HepG2 (cell line): ENCODE measurements around the gene STK17A. TPM values are rescaled to one million over a fixed set of nuclear protein-coding genes. Genes with fewer than 3 reads are reported as not detected.
A peak's percentile ranks its signal among the peaks of the same experiment; 100 is the strongest.

Source experiments
- ARNT ChIP-seq: fragments of 450-650 bp; IDR thresholded peaks from 2 replicates; pipeline ENCODE4 v1.6.1; 2017
- CBFB ChIP-seq: sonication (generic); formaldehyde crosslinking; IDR thresholded peaks from 2 replicates; pipeline ENCODE4 v1.4.0; 2020; ENCODE audit warnings: missing genetic modification reagents
- CHD4 ChIP-seq: fragments of 200-600 bp; sonication (generic); IDR thresholded peaks from 2 replicates; pipeline ENCODE4 v1.7.0; 2017; ENCODE audit warnings: mild to moderate bottlenecking, low read length, borderline replicate concordance
- FOXJ3 ChIP-seq: sonication (generic); formaldehyde crosslinking; IDR thresholded peaks from 2 replicates; pipeline ENCODE4 v1.4.0; 2020; ENCODE audit warnings: missing genetic modification reagents, mild to moderate bottlenecking, borderline replicate concordance
- GLI4 ChIP-seq: sonication (generic); formaldehyde crosslinking; IDR thresholded peaks from 2 replicates; pipeline ENCODE4 v1.5.1; 2020; ENCODE audit warnings: missing genetic modification reagents, mild to moderate bottlenecking, moderate library complexity, borderline replicate concordance
- HNRNPL ChIP-seq: fragments of 200-400 bp; formaldehyde crosslinking; IDR thresholded peaks from 2 replicates; pipeline ENCODE4 v1.6.1; 2017; ENCODE audit warnings: mild to moderate bottlenecking, low read depth, low read length
- KLF16 ChIP-seq, 2 experiments: sonication (generic) in 1 of 2; formaldehyde crosslinking in 1 of 2; IDR thresholded peaks; 2 replicates each; pipeline versions ENCODE4 v1.6.1 to v1.8.0; 2016 to 2023; ENCODE audit warnings: missing genetic modification reagents in 2 of 2, missing compliant biosample characterization in 1 of 2
- NFYB ChIP-seq: sonication (generic); formaldehyde crosslinking; IDR thresholded peaks from 2 replicates; pipeline ENCODE4 v1.4.0; 2020; ENCODE audit warnings: missing genetic modification reagents
- TBX3 ChIP-seq: fragments of 450-650 bp; IDR thresholded peaks from 2 replicates; pipeline ENCODE4 v1.6.1; 2017; ENCODE audit warnings: antibody characterized with exemption, mild to moderate bottlenecking, inconsistent platforms, borderline replicate concordance
- TEAD3 ChIP-seq: optimal IDR thresholded peaks from 2 replicates; pipeline ENCODE3; 2016; ENCODE audit warnings: borderline replicate concordance
- ZBTB21 ChIP-seq: sonication (generic); formaldehyde crosslinking; IDR thresholded peaks from 2 replicates; pipeline ENCODE4 v1.4.0; 2020; ENCODE audit warnings: missing genetic modification reagents
- ZMAT3 ChIP-seq: sonication (generic); formaldehyde crosslinking; conservative IDR thresholded peaks from 2 replicates; pipeline ENCODE4 v1.7.0; 2021; ENCODE audit warnings: missing genetic modification reagents
- ZNF264 ChIP-seq: sonication (generic); formaldehyde crosslinking; IDR thresholded peaks from 2 replicates; pipeline ENCODE4 v1.4.0; 2020; ENCODE audit warnings: missing genetic modification reagents
- ZNF362 ChIP-seq: sonication (generic); formaldehyde crosslinking; IDR thresholded peaks from 2 replicates; pipeline ENCODE4 v1.4.0; 2020; ENCODE audit warnings: missing genetic modification reagents, mild to moderate bottlenecking, borderline replicate concordance
- ZNF446 ChIP-seq: sonication (generic); formaldehyde crosslinking; IDR thresholded peaks from 2 replicates; pipeline ENCODE4 v1.5.0; 2020; ENCODE audit warnings: mild to moderate bottlenecking, missing genetic modification reagents
- ZNF644 ChIP-seq: IDR thresholded peaks from 2 replicates; pipeline ENCODE4 v1.6.1; 2016; ENCODE audit warnings: low read depth
- ZNF800 ChIP-seq: sonication (generic); formaldehyde crosslinking; IDR thresholded peaks from 2 replicates; pipeline ENCODE4 v1.4.0; 2020; ENCODE audit warnings: missing genetic modification reagents
- polyA plus RNA-seq, 8 experiments: library from polyadenylated mRNA; depleted of rRNA in 3 of 8; stranded (reverse) in 7 of 8; unstranded in 1 of 8; fragments of >200 nt; fragmentation: Illumina TruSeq in 4 of 8; extraction: Trizol in 4 of 8; gene quantifications; 2 replicates each; pipeline versions ENCODE4 v1.2.1 to v1.2.3, GENCODE V29; 2011 to 2016; ENCODE audit warnings: low read depth in 4 of 8, missing spikeins in 1 of 8, mixed read lengths in 1 of 8; ENCODE audit not compliant: insufficient read depth in 1 of 8
- total RNA-seq, 5 experiments: library from RNA; depleted of rRNA; stranded (reverse); fragments of >200 nt; fragmentation: Illumina TruSeq; extraction: Trizol; gene quantifications; 2 replicates each; pipeline ENCODE4 v1.2.3, GENCODE V29; 2016; ENCODE audit warnings: low read depth in 1 of 5
- TF ChIP-seq, protein P1 (sequence below): sonication (generic); formaldehyde crosslinking; IDR thresholded peaks from 2 replicates; pipeline ENCODE4 v1.4.0; 2020; ENCODE audit warnings: mild to moderate bottlenecking, missing genetic modification reagents
- TF ChIP-seq, protein P2 (sequence below): fragments of 450-650 bp; IDR thresholded peaks from 2 replicates; pipeline ENCODE4 v1.6.1; 2017; ENCODE audit warnings: mild to moderate bottlenecking
- TF ChIP-seq, protein P3 (sequence below): sonication (generic); formaldehyde crosslinking; IDR thresholded peaks from 2 replicates; pipeline ENCODE4 v1.4.0; 2020; ENCODE audit warnings: missing genetic modification reagents
- TF ChIP-seq, protein P4 (sequence below): sonication (generic); formaldehyde crosslinking; IDR thresholded peaks from 2 replicates; pipeline ENCODE4 v1.5.1; 2020; ENCODE audit warnings: missing genetic modification reagents, mild to moderate bottlenecking, borderline replicate concordance

The STK17A gene
- total and polyA plus RNA-seq, 2 of the 13 experiments (the other 11 are each of a cell fraction or from before 2014, with no cell fraction given) = 18.6 to 24.3 TPM

DNA sequence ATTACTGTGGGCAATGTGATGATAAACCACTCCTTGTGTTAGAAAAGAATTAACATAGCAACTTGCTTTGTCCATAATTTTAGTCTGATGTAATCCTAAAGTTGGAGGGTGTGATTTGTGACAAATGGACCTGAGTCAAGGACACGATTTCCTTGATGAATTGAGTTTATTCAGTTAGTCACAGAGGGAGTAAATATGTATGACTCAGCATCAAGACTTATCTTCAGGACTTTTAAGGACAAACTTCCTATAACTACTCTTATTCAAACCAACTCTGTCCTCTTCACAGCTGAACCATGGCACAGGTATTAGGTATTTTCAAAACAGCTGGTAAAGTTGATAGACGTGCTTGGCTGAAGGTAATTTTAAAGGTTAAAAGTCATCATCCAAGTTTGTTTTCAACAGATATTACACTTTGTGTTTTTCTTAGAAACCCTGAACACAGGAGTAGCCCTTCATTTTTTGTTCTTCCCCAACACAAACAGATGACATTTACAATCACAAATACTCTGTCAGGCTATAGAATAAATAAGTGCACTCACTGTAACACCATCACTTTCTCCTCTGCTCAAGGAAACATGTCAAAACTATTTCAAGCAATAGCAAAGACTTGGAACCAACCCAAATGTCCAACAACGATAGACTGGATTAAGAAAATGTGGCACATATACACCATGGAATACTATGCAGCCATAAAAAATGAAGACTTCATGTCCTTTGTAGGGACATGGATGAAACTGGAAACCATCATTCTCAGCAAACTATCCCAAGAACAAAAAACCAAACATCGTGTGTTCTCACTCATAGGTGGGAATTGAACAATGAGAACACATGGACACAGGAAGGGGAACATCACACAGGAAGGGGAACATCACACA is 91.9 kb downstream of the STK17A start (continued):
- TF ChIP-seq, protein P1, sequence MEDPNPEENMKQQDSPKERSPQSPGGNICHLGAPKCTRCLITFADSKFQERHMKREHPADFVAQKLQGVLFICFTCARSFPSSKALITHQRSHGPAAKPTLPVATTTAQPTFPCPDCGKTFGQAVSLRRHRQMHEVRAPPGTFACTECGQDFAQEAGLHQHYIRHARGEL (CRISPR knock-in tag) = no peak
- TF ChIP-seq, protein P2, sequence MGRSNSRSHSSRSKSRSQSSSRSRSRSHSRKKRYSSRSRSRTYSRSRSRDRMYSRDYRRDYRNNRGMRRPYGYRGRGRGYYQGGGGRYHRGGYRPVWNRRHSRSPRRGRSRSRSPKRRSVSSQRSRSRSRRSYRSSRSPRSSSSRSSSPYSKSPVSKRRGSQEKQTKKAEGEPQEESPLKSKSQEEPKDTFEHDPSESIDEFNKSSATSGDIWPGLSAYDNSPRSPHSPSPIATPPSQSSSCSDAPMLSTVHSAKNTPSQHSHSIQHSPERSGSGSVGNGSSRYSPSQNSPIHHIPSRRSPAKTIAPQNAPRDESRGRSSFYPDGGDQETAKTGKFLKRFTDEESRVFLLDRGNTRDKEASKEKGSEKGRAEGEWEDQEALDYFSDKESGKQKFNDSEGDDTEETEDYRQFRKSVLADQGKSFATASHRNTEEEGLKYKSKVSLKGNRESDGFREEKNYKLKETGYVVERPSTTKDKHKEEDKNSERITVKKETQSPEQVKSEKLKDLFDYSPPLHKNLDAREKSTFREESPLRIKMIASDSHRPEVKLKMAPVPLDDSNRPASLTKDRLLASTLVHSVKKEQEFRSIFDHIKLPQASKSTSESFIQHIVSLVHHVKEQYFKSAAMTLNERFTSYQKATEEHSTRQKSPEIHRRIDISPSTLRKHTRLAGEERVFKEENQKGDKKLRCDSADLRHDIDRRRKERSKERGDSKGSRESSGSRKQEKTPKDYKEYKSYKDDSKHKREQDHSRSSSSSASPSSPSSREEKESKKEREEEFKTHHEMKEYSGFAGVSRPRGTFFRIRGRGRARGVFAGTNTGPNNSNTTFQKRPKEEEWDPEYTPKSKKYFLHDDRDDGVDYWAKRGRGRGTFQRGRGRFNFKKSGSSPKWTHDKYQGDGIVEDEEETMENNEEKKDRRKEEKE = no peak
- TF ChIP-seq CBFB (CRISPR knock-in tag) (no peak), KLF16 (CRISPR knock-in tag; IDR thresholded peaks at IDR 0.05) (no peak), ZNF800 (no peak), NFYB (CRISPR knock-in tag) (no peak), ZNF446 (CRISPR knock-in tag) (no peak), GLI4 (no peak), TBX3 (peak; percentile 55; the same call in 1 of the 2 replicates), FOXJ3 (CRISPR knock-in tag) (no peak; the same call in 1 of the 2 replicates), ZMAT3 (0 out of 2 replicates have a peak, but pooled peaks have one; percentile 31), CHD4 (no peak), ZBTB21 (CRISPR knock-in tag) (no peak), HNRNPL (no peak), ZNF362 (CRISPR knock-in tag) (no peak), ZNF264 (CRISPR knock-in tag) (no peak), ZNF644 (CRISPR knock-in tag) (0 out of 2 replicates have a peak, but pooled peaks have one; percentile 14), ARNT (no peak), TEAD3 (CRISPR knock-in tag) (peak; percentile 31)
- TF ChIP-seq, protein P3, sequence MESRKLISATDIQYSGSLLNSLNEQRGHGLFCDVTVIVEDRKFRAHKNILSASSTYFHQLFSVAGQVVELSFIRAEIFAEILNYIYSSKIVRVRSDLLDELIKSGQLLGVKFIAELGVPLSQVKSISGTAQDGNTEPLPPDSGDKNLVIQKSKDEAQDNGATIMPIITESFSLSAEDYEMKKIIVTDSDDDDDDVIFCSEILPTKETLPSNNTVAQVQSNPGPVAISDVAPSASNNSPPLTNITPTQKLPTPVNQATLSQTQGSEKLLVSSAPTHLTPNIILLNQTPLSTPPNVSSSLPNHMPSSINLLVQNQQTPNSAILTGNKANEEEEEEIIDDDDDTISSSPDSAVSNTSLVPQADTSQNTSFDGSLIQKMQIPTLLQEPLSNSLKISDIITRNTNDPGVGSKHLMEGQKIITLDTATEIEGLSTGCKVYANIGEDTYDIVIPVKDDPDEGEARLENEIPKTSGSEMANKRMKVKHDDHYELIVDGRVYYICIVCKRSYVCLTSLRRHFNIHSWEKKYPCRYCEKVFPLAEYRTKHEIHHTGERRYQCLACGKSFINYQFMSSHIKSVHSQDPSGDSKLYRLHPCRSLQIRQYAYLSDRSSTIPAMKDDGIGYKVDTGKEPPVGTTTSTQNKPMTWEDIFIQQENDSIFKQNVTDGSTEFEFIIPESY (CRISPR knock-in tag) = no peak
- TF ChIP-seq, protein P4, sequence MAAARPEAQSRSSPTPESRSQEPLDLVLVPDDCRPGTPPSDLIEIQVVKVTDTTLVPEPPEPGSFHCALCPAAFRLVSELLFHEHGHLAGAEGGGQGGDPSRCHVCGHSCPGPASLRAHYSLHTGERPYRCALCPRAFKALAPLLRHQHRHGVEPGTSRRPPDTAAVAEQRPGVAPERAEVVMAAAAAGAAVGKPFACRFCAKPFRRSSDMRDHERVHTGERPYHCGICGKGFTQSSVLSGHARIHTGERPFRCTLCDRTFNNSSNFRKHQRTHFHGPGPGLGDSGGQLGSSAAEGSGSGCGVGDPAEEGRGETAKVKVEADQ (CRISPR knock-in tag) = no peak
